Kidney tubule cell (primary cell): Measurements from ENCODE around the gene ATIC.
"Not testable (repeated sequence)": the region's sequence is repeated elsewhere in the genome, so short reads cannot be mapped to it uniquely, and the experiment has no call there.

Source experiments
- DNase-seq: peaks from one replicate; pipeline ENCODE4 v3.0.0-alpha.2; 2018; ENCODE audit warnings: low spot score

Gene ATIC

GRCh38 chr2:215311625-215312396 is at the start of gene ATIC:
ATIC (plus strand) TSS chr2:215312059; CDS start chr2:215312143, 84 bp downstream.
- peak; percentile 95 for DNase-seq

DNA sequence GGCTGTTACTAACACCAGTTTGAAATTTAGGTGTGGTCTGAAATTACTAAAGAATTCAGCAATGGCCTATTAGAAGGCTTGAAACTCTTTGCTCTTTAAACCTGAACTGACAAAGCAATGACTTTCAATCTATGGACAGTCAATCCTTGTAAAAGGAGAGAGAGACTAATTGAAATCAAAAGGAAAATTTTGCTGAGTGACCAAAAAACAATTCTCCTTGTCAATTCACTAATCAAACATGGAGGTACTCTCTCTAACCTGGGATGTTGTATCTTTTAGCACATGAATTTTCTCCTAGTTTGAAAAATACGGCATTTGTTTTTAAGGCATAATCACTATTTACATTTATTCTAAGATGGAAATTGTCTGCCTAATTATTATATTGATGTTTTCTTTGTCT is 49.6 kb upstream of the ATIC start:
- no peak for DNase-seq

DNA sequence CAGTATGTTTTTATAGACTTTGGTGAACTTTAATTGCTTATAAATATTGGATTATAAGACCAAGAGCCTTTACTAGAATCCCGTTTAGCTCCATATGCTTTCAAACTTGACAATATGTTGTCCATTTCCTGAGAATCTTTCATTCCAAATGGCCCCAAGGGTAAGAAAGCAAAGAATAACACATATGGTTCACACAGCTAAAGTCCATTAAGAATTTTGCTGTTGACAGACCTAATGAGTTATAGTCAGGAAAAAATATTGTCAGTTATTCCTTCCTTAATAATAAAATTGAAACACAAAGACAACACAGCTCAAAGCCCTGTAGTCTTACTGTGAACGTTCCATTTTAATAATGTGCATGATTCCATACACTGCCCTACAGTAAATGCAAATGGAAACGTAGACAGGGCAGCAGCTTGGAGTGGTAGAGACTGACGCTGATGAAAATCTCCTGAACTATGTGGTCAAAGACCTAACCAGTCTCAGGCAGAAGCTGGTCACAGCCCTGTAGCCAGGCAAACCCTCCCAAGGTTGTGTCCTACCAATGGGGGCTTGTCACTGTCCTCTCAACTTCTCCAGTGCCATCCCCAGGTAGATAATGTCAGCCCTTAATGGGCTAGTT is 49.0 kb upstream of the ATIC start:
- no peak for DNase-seq

DNA sequence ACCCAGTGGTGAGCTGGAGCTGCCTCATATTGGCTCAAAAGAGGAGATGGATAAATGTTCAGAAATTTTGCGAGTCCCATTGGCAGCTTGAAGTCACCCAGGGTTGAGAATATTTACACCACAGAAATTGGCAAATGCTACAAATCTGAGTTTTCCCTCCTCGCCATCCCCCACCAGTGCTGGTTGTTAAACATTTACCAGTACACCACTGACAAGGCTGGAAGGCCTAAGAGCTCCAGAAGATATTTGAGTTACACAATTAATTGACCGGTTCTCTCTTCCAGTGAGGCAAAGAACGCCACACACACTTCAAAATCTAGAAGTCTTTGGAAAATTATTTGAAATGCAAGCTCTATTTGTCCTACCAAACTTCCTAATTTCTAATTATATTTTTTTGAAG is 47.5 kb upstream of the ATIC start:
- DNase-seq: no peak

DNA sequence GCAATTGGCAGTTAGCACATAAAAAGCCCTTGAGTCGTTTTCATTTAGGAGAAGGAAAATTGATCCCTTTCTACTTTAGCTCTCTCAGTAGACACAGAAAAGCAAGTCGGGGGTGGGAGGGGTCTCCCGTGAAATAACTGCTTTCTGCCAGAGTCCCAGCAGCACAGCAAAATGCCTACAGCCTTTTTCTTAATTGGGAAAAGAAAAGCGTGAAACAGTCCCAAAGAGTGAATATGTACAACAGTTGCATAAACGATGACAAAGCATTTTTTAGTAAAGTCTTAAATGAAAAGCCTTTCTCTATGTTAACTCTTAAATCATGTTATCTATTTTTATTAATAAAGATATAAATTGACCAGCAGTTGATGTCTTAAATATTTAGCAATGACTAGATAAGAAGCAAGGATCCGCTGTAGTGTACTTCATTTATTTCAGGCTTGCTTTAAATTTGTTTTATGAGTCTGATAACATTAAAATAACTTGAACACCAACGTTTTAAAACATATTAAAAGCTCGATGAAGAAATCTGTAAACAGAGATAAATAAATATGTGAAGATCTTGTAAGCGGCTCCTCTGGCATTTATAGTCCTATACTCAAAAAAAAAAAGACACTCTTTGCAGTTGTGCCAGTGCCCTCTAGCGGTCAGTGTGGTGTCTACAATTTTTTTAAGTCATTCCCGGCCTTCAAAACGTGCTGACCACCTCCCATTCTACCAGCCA is 42.3 kb upstream of the ATIC start:
- peak; percentile 76 for DNase-seq

DNA sequence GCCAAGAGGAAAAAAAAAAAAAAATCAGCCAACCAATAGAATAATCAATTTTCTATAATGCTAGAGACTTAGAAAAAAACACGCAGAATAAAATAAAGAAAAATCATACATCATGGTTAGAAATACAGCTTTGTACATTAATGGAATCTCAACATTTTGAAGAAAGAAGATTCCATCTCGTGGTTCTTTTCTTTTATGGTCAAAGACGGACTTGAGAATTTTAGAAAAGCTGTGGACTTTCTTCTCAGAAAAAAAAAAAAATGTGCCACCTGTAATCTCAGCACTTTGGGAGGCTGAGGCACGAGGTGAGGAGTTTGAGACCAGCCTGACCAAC is 41.8 kb upstream of the ATIC start:
- DNase-seq: no peak

DNA sequence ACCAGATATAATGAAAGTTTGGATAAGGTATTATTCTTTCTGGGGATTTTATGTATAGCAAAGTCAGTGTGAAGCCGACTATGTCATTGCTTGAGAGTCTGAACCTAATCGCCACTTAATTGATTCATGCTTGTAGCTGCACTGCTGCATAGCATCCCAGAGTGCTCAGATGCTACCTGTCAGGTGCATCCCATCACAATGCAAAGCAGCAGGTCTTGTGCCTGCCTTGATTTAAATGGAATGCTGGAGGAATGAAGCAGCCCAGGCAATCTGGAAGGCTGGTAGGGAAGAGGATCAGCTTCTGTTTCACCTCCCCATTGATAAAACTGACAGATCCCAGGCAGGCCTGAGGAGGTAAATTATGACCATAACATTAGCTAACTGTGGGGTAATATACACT is 40.4 kb upstream of the ATIC start:
- DNase-seq: no peak

DNA sequence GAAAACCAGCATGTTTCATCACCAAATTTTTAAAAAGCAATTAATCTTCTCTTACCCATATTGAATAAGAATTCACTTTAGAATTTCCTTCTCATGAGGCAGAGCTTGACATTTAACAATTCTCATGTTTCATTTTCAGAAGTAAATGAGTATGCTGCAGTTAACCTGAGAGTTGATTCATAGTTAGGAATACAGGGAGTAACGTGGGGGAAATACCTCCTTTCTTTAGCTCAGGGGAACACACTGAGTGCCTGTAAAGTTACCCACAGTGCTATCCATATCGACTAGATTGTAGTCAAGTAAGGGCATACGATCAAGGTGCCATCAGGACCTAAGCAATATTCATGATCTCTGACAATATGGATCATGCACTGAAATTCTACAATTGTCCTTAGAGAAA is 38.9 kb upstream of the ATIC start:
- no peak for DNase-seq

DNA sequence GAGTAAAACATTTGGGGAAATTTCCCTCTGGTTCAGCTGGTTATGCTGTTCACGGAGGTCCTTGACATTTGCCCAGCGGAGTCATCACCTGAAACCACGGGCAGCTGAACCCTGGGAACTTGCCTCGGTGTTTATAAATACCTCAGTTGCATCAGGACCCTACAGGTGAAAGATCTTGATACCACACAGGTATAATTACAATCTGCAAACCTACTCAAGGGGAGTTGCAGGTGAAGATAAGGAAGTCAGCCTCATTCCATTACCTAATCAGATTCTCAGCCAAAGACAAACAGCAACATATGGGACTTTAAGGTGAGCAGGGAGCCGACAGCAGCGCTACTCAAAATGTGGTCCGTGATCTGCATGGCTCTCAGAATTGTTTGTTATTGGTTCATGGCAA is 37.0 kb upstream of the ATIC start:
- DNase-seq: no peak

DNA sequence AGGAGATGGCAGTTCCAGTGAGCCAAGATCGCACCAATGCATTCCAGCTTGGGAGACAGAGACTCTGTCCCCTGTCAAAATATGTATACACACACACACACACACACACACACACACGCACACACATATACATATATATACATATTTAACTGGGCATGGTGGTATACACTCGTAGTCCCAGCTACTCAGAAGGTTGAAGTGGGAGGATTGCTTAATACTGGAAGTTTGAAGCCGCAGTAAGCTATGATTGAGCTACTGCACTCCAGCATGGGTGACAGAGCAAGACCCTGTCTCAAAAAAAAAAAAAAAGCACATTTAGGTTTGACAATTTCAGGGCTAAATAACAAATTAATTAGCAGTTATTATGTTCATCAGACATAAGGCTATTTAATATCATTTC is 36.0 kb upstream of the ATIC start:
- DNase-seq: no peak

GRCh38 chr2:215277944-215278343 is 33.9 kb upstream of the ATIC start:
- DNase-seq: no peak

DNA sequence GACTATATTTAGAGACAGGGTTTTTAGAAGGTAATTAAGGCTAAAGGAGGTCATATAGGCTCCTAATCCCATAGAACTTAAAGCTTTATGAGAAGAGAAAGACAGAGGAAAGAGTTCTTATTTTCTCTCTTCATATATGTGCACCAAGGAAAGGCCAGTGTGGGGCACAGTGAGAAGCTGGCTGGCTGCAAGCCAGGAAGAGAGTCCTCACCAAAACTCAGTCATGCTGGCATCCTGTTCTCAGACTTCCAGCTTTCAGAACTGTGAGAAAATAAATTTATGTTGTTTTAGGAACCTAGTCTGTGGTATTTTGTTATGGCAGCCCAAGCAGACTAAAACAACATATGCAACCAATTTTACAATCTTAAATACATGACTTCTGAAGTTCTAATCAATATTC is 31.5 kb upstream of the ATIC start:
- peak; percentile 43 for DNase-seq

DNA sequence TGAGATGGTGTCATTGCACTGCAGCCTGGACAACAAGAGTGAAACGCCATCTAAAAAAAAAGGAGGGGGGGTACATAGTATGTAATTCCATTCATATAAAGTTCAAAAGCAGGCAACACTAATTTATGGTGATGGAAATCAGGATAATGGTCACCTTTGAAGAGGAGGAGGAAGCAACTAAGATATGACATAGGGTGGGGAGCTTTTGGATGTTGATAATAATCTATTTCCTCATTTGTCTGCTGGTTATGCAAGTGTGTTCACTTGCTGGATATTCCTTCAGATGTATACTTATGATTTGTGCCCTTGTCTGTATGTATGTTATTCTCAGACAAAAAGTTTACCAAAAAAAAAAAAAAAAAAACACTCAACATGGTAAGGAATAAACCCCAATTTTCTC is 28.6 kb upstream of the ATIC start:
- DNase-seq: no peak

- DNase-seq: no peak
These were observed 25.6 kb upstream of the ATIC start for GRCh38 chr2:215286309-215286708.

- no peak for DNase-seq
These were observed 23.6 kb upstream of the ATIC start for GRCh38 chr2:215288112-215288815.

GRCh38 chr2:215290980-215291599 is 20.8 kb upstream of the ATIC start:
- DNase-seq: no peak

DNA sequence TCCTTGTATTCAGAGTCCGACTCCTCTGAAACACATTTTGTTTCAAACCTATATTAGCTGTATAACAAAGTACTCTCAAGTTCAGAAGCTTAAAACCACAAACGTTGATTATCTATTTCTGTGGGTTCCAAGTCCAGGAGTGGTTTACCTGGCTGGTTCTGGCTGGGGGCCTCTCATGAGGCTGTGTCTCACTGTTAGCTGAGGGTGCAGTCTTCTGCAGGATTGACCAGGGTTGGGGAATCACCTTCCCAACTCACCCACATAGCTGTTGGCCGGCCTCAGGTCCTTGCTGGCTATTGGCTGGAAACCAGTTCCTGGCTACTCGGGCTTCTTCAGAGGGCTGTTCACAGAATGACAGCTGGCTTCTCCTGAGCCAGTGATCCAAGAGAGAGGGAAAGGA is 18.0 kb upstream of the ATIC start:
- DNase-seq: peak; percentile 16

GRCh38 chr2:215299337-215299859 is 12.5 kb upstream of the ATIC start:
- DNase-seq: no peak

GRCh38 chr2:215301994-215302393 is 9.9 kb upstream of the ATIC start:
- DNase-seq: no peak

DNA sequence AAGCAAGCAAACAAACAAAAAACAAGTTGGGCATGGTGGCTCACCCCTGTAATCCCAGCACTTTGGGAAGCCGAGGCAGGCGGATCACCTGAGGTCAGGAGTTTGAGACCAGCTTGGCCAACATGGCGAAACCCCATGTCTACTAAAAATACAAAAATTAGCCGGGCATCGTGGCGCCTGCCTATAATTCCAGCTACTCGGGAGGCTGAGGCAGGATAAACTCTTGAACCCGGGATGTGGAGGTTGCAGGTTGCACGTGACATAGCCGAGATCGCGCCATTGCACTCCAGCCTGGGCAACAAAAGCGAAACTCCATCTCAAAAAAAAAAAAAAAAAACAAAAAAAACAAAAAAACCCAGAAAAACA is 617 bp upstream of the ATIC start:
- DNase-seq: not testable (repeated sequence)

DNA sequence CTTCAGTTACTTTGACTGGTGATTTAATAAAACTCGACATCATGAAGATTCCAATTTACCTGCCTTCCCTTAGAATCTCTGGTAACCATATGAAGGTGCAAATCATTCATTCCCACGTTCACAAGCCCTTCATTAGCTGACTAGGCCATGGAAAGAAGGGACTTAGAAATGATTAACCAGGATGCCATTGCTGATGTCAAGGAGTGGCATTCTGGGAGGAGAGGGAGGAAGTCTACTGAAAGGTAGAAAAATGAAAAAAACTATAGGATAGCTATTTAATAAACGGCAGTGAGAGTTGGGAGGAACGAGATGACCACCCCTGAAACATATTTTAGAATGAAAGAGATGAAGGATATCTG is 1.4 kb downstream of the ATIC start:
- peak; percentile 36 for DNase-seq

DNA sequence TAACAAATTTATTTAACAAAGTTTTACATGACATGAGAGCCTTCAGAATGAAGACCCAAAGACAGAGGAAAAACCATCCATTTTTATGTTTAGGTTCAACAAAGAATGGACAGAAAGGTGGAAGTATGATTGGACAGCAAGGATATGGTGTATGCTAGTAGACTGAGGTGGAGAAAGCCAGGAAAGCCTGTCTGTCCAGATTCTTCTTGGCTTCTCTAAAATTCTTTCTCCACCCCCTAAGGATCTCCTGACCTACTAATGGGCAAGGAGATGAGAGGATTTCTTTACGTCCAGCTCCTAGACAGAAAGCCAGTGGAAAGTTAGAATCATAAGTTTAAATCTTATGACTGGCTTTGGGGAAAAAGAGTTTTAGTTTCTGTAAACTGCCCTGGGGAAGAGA is 3.0 kb downstream of the ATIC start:
- DNase-seq: no peak
